Nephron progenitor cell (in vitro differentiated cells): Measurements from ENCODE around the gene FATE1.

ENCODE experiments used
- DNase-seq: peaks from one replicate; pipeline ENCODE4 v3.0.0; 2021
- H3K27ac Mint-ChIP-seq: 2 replicates; pipeline ENCODE4 v1.8.0; 2021; ENCODE audit warnings: mild to moderate bottlenecking, moderate library complexity, mixed read lengths
- H3K27me3 Mint-ChIP-seq: 2 replicates; pipeline ENCODE4 v1.8.0; 2021; ENCODE audit warnings: mild to moderate bottlenecking, low read depth, mixed read lengths; ENCODE audit not compliant: poor library complexity
- H3K36me3 Mint-ChIP-seq: 2 replicates; pipeline ENCODE4 v1.8.0; 2021; ENCODE audit warnings: low read depth, mixed read lengths
- H3K4me1 Mint-ChIP-seq: 2 replicates; pipeline ENCODE4 v1.8.0; 2021; ENCODE audit warnings: mixed read lengths
- H3K4me3 Mint-ChIP-seq: 2 replicates; pipeline ENCODE4 v1.8.0; 2021; ENCODE audit warnings: mild to moderate bottlenecking, moderate library complexity, mixed read lengths
- H3K9me3 Mint-ChIP-seq: 2 replicates; pipeline ENCODE4 v1.8.0; 2021; ENCODE audit warnings: mild to moderate bottlenecking, moderate library complexity, mixed read lengths
- TF ChIP-seq, protein P1 (sequence below): fragments of 200-600 bp; sonication (generic); IDR thresholded peaks from 2 replicates; pipeline ENCODE4 v1.5.0; 2021; ENCODE audit warnings: antibody characterized with exemption

FATE1 gene, protein sequence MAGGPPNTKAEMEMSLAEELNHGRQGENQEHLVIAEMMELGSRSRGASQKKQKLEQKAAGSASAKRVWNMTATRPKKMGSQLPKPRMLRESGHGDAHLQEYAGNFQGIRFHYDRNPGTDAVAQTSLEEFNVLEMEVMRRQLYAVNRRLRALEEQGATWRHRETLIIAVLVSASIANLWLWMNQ

GRCh38 chrX:151715752-151716151 is at the start of gene FATE1:
Gene FATE1 (plus strand): TSS chrX:151716035. CDS start chrX:151716120, 85 bp downstream.
- Mint-ChIP-seq H3K27me3 (peaks cover 8% of the 10 kb centered on the region), H3K27ac (no peak within 1 kb of the TSS), H3K9me3 (peaks cover 38% of the 10 kb centered on the region), H3K36me3 (no peaks in the 10 kb centered on the region), H3K4me1 (peaks cover 11% of the 10 kb centered on the region), H3K4me3 (no peak within 1 kb of the TSS)
- TF ChIP-seq, protein P1, sequence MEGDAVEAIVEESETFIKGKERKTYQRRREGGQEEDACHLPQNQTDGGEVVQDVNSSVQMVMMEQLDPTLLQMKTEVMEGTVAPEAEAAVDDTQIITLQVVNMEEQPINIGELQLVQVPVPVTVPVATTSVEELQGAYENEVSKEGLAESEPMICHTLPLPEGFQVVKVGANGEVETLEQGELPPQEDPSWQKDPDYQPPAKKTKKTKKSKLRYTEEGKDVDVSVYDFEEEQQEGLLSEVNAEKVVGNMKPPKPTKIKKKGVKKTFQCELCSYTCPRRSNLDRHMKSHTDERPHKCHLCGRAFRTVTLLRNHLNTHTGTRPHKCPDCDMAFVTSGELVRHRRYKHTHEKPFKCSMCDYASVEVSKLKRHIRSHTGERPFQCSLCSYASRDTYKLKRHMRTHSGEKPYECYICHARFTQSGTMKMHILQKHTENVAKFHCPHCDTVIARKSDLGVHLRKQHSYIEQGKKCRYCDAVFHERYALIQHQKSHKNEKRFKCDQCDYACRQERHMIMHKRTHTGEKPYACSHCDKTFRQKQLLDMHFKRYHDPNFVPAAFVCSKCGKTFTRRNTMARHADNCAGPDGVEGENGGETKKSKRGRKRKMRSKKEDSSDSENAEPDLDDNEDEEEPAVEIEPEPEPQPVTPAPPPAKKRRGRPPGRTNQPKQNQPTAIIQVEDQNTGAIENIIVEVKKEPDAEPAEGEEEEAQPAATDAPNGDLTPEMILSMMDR = no peak
- DNase-seq = no peak

- peaks cover 65% of the 10 kb centered on the region for H3K9me3 Mint-ChIP-seq
- no peaks in the 10 kb centered on the region for H3K27me3 Mint-ChIP-seq
- H3K4me1 Mint-ChIP-seq = peaks cover 22% of the 10 kb centered on the region
- no peak overlapping the region for H3K4me3 Mint-ChIP-seq
- H3K27ac Mint-ChIP-seq = no peak overlapping the region
- DNase-seq = no peak
- TF ChIP-seq, protein P1 = no peak
- no peaks in the 10 kb centered on the region for H3K36me3 Mint-ChIP-seq
Observed at GRCh38 chrX:151675121-151675746, 40.6 kb upstream of the FATE1 start.

- Mint-ChIP-seq H3K27me3 (no peaks in the 10 kb centered on the region), H3K4me1 (peaks cover 22% of the 10 kb centered on the region), H3K9me3 (peaks cover 65% of the 10 kb centered on the region)
Observed at GRCh38 chrX:151676196-151676595, 39.6 kb upstream of the FATE1 start.

GRCh38 chrX:151679798-151680402 is 35.9 kb upstream of the FATE1 start:
- no peaks in the 10 kb centered on the region for H3K36me3 Mint-ChIP-seq
- H3K27me3 Mint-ChIP-seq = no peaks in the 10 kb centered on the region
- TF ChIP-seq, protein P1 = no peak
- no peak overlapping the region for H3K4me3 Mint-ChIP-seq
- DNase-seq = no peak
- no peak overlapping the region for H3K27ac Mint-ChIP-seq
- H3K9me3 Mint-ChIP-seq = peaks cover 45% of the 10 kb centered on the region
- H3K4me1 Mint-ChIP-seq = peaks cover 21% of the 10 kb centered on the region

More at GRCh38 chrX:151676196-151676595, 39.6 kb upstream of the FATE1 start:
- TF ChIP-seq, protein P1 = no peak
- Mint-ChIP-seq H3K4me3 (no peak overlapping the region), H3K27ac (no peak overlapping the region), H3K36me3 (no peaks in the 10 kb centered on the region)
- DNase-seq = no peak

DNA sequence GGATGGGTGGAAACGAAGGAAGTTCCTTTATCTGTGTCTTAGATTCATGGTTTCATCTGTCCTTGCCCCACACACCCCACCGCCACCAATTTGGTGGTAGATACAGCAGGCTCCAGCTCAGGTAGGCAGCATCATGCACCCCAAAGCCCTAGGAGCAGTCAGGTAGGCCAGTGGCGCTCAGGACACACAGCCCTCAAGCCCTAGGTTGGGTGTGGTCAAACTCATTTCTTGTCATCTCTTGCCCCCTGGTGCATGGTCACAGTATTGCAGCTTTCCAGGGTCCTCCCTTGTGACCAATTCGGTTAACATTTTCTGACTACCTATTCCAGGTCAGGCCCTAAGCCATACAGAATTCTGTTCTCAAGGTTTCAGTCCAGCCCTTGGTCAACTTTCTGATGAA is 35.0 kb upstream of the FATE1 start:
- Mint-ChIP-seq H3K4me3 (no peak overlapping the region), H3K9me3 (peaks cover 36% of the 10 kb centered on the region), H3K27me3 (no peaks in the 10 kb centered on the region), H3K36me3 (no peaks in the 10 kb centered on the region), H3K27ac (no peak overlapping the region), H3K4me1 (peaks cover 12% of the 10 kb centered on the region)
- TF ChIP-seq, protein P1 = peak; percentile 51
- DNase-seq = peak; percentile 74
